Measurements from ENCODE around the gene BLMH.

GRCh38 chr17:30324723-30325122 is 33.0 kb upstream of the BLMH start:
- TF ChIP-seq E2F5 (CRISPR knock-in tag; IDR thresholded peaks at IDR 0.05) (no peak), MTF1 (CRISPR knock-in tag; IDR thresholded peaks at IDR 0.05; ENCODE audit: borderline replicate concordance) (no peak), CHD7 (IDR thresholded peaks at IDR 0.05; ENCODE audit: low read depth, low read length) (no peak), ATF3 (IDR thresholded peaks at IDR 0.05) (no peak), ATF3 (CRISPR knock-in tag; conservative IDR thresholded peaks at IDR 0.05) (no peak), CTCF (IDR thresholded peaks at IDR 0.05 in 2 of 3, conservative IDR thresholded peaks at IDR 0.05 in 1 of 3; ENCODE audit: insufficient read depth in 2 of 3, low read depth in 1 of 3, low read length in 3 of 3) (no peak)

Data from K562 (cell line).